Fibroblast of lung (primary cell): ENCODE results near the gene NRG2. TPM values are rescaled to one million over a fixed set of nuclear protein-coding genes. Genes with fewer than 3 reads are reported as not detected.

Source experiments
- DNase-seq, 2 donors: peaks; one replicate each; pipeline versions ENCODE4 v3.0.0 to v3.0.0-alpha.2; 2010; ENCODE audit warnings: low read depth in 2 of 2
- H2AFZ ChIP-seq: 2 replicates; pipeline ENCODE4 v1.5.1; 2012; ENCODE audit warnings: low read length, control low read depth, inconsistent platforms
- H3K27ac ChIP-seq: 2 replicates; pipeline ENCODE4 v1.5.1; 2011; ENCODE audit warnings: low read length, control low read depth; ENCODE audit not compliant: insufficient read depth
- H3K27me3 ChIP-seq: 2 replicates; pipeline ENCODE4 v1.5.1; 2011; ENCODE audit warnings: mild to moderate bottlenecking, low read length; ENCODE audit not compliant: control insufficient read depth, insufficient read depth
- H3K36me3 ChIP-seq: 2 replicates; pipeline ENCODE4 v1.5.1; 2011; ENCODE audit warnings: low read length; ENCODE audit not compliant: control insufficient read depth, insufficient read depth
- H3K4me1 ChIP-seq: 2 replicates; pipeline ENCODE4 v1.5.1; 2011; ENCODE audit warnings: low read length; ENCODE audit not compliant: control insufficient read depth, insufficient read depth; ENCODE audit errors: extremely low read depth
- H3K4me2 ChIP-seq: 2 replicates; pipeline ENCODE4 v1.5.1; 2011; ENCODE audit warnings: low read length, control low read depth; ENCODE audit not compliant: insufficient read depth; ENCODE audit errors: extremely low read depth
- H3K4me3 ChIP-seq, 4 experiments: fragments of 200-600 bp in 1 of 4; sonication (generic) in 1 of 4; replicated peaks in 1 of 4; 2 replicates each; pipeline ENCODE4 v1.5.1; 2011 to 2016; ENCODE audit warnings: low read length in 4 of 4, low read depth in 3 of 4, mild to moderate bottlenecking in 3 of 4, control low read depth in 2 of 4, inconsistent platforms in 1 of 4, mixed read lengths in 1 of 4; ENCODE audit not compliant: insufficient read depth in 1 of 4; ENCODE audit errors: control extremely low read depth in 1 of 4
- H3K79me2 ChIP-seq: 2 replicates; pipeline ENCODE4 v1.5.1; 2012; ENCODE audit warnings: mild to moderate bottlenecking, low read length, inconsistent platforms; ENCODE audit not compliant: control insufficient read depth, insufficient read depth
- H3K9ac ChIP-seq: 2 replicates; pipeline ENCODE4 v1.5.1; 2011; ENCODE audit warnings: mild to moderate bottlenecking, low read length, control low read depth; ENCODE audit not compliant: insufficient read depth
- H3K9me3 ChIP-seq: 2 replicates; pipeline ENCODE4 v1.5.1; 2012; ENCODE audit warnings: low read depth, low read length; ENCODE audit not compliant: control insufficient read depth, insufficient read depth
- H4K20me1 ChIP-seq: 2 replicates; pipeline ENCODE4 v1.5.1; 2011; ENCODE audit warnings: low read length; ENCODE audit not compliant: control insufficient read depth, insufficient read depth; ENCODE audit errors: extremely low read depth
- EZH2 ChIP-seq: IDR thresholded peaks from 2 replicates; pipeline ENCODE4 v1.5.1; 2012; ENCODE audit warnings: low read length, control low read depth, mild to moderate bottlenecking; ENCODE audit errors: missing control alignments
- polyA plus RNA-seq, 2 donors: library from polyadenylated mRNA; depleted of rRNA in 1 of 2; stranded (reverse) in 1 of 2; unstranded in 1 of 2; fragments of >200 nt; gene quantifications; 2 replicates each; pipeline ENCODE4 v1.2.1, GENCODE V29; 2011 to 2012; ENCODE audit warnings: missing spikeins in 1 of 2
- total RNA-seq: library from RNA; depleted of rRNA; stranded (reverse); fragments of >200 nt; gene quantifications from 2 replicates; pipeline ENCODE4 v1.2.1, GENCODE V29; 2014
- TF ChIP-seq, protein P1 (sequence below), 2 donors: IDR thresholded peaks in 1 of 2; conservative IDR thresholded peaks in 1 of 2; 1 replicate in 1 of 2; 2 replicates in 1 of 2; pipeline ENCODE4 v1.5.1; 2011 to 2012; ENCODE audit warnings: low read length in 2 of 2, control low read depth in 1 of 2, inconsistent platforms in 1 of 2, low read depth in 1 of 2, mild to moderate bottlenecking in 1 of 2

NRG2 gene
- total and polyA plus RNA-seq, 2 donors (not counting 1 experiment from before 2014, with no cell fraction given), result 0.28 to 1.3 TPM

DNA sequence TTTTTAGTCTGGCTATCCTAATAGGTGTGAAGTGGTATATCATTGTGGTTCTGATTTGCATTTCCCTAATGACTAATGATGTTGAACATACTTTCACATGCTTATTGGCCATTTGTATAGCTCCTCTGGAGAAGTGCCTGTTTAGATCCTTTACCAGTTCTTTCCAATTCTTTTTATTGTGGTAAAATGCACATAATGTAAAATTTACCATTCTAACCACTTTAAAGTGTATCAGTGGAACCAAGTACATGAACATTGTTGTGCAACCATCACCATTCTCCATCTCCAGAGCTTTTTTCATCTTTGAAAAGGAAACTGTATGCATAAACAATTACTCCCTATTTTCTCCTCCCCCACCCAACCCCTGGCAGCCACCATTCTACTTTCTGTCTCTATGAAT, 95.4 kb downstream of the NRG2 start:
- Histone ChIP-seq H3K4me2 (no peak overlapping the region), H3K9me3 (no peaks in the 10 kb centered on the region), H4K20me1 (no peaks in the 10 kb centered on the region), H2AFZ (no peak overlapping the region), H3K4me3 (no peak overlapping the region), H3K4me1 (no peaks in the 10 kb centered on the region), H3K79me2 (no peaks in the 10 kb centered on the region), H3K27me3 (peaks cover 6% of the 10 kb centered on the region), H3K36me3 (no peaks in the 10 kb centered on the region), H3K9ac (no peak overlapping the region), H3K27ac (no peak overlapping the region)
- DNase-seq, result no peak
- TF ChIP-seq, protein P1, sequence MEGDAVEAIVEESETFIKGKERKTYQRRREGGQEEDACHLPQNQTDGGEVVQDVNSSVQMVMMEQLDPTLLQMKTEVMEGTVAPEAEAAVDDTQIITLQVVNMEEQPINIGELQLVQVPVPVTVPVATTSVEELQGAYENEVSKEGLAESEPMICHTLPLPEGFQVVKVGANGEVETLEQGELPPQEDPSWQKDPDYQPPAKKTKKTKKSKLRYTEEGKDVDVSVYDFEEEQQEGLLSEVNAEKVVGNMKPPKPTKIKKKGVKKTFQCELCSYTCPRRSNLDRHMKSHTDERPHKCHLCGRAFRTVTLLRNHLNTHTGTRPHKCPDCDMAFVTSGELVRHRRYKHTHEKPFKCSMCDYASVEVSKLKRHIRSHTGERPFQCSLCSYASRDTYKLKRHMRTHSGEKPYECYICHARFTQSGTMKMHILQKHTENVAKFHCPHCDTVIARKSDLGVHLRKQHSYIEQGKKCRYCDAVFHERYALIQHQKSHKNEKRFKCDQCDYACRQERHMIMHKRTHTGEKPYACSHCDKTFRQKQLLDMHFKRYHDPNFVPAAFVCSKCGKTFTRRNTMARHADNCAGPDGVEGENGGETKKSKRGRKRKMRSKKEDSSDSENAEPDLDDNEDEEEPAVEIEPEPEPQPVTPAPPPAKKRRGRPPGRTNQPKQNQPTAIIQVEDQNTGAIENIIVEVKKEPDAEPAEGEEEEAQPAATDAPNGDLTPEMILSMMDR (conservative IDR thresholded peaks at IDR 0.05 in 1 of 2, IDR thresholded peaks at IDR 0.05 in 1 of 2; ENCODE audit: low read depth in 1 of 2, low read length in 2 of 2), result no peak
- no peak for TF ChIP-seq EZH2

DNA sequence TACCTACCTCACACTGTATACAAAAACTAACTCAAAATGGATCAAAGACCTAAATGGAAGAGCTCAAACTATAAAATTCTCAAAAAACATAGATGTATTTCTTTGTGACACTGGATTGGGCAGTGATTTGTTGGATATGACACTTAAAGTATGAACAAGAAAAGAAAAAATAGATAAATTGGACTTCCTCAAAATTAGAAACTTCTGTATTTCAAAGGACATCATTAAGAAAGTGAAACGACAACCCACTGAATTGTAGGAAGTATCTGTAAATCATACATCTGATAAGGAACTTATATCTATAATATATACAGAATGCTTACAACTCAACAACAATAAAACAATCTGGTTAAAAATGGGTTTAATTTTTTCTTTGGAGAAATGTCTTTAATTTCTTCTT, 96.7 kb downstream of the NRG2 start:
- Histone ChIP-seq H3K4me3 (no peak overlapping the region), H3K9me3 (no peaks in the 10 kb centered on the region), H3K27me3 (peaks cover 6% of the 10 kb centered on the region), H4K20me1 (no peaks in the 10 kb centered on the region), H3K9ac (no peak overlapping the region), H2AFZ (no peak overlapping the region), H3K79me2 (no peaks in the 10 kb centered on the region), H3K4me1 (no peaks in the 10 kb centered on the region), H3K27ac (no peak overlapping the region), H3K36me3 (no peaks in the 10 kb centered on the region), H3K4me2 (no peak overlapping the region)
- no peak for DNase-seq
- TF ChIP-seq, protein P1 (conservative IDR thresholded peaks at IDR 0.05 in 1 of 2, IDR thresholded peaks at IDR 0.05 in 1 of 2; ENCODE audit: low read depth in 1 of 2, low read length in 2 of 2), result no peak
- no peak for TF ChIP-seq EZH2

DNA sequence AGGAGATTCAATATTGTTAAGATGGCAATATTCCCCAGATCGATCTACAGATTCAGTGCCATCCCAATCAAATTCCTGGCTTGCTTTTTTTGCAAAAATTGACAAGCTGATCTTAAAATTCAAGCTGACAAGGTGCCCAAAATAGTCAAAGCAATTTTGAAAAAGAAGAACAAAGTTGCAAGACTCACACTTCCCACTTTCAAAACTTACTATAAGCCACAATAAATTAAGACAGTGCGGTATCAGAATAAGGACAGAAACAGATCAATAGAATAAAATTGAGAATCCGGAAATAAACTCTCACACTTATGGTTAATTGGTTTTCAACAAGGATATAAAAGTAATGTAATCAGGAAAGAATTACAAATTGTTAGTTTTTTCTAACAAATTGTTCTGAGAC, 97.1 kb downstream of the NRG2 start:
- Histone ChIP-seq H3K36me3 (no peaks in the 10 kb centered on the region), H3K4me2 (no peak overlapping the region), H3K9ac (no peak overlapping the region), H4K20me1 (no peaks in the 10 kb centered on the region), H3K27ac (no peak overlapping the region), H3K4me1 (no peaks in the 10 kb centered on the region), H3K79me2 (no peaks in the 10 kb centered on the region), H3K4me3 (no peak overlapping the region), H2AFZ (no peak overlapping the region), H3K9me3 (no peaks in the 10 kb centered on the region), H3K27me3 (peaks cover 6% of the 10 kb centered on the region)
- DNase-seq, result no peak
- TF ChIP-seq, protein P1 (conservative IDR thresholded peaks at IDR 0.05 in 1 of 2, IDR thresholded peaks at IDR 0.05 in 1 of 2; ENCODE audit: low read depth in 1 of 2, low read length in 2 of 2), result no peak
- no peak for TF ChIP-seq EZH2
